ENCODE measurements around the gene IQCK.

DNA sequence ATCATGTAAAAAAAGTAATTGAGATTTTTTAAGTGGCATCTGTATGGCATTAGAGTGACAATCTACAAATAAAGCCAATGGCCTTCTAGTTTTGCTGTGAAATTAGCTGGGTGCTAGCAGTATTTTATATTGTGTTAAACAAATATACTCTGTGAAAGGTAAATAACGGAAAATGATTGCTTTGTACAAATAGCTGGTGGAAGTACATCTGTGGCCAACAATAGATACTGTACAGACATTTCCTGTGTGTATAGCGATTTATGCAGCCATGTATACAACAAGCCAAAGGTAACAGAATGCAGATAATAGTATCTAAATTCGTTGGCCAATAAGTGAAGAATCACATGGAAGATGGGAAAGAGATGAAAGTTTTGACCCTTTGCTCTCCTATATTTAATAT lies 26.6 kb downstream of the IQCK start:
- TF ChIP-seq, protein P1, sequence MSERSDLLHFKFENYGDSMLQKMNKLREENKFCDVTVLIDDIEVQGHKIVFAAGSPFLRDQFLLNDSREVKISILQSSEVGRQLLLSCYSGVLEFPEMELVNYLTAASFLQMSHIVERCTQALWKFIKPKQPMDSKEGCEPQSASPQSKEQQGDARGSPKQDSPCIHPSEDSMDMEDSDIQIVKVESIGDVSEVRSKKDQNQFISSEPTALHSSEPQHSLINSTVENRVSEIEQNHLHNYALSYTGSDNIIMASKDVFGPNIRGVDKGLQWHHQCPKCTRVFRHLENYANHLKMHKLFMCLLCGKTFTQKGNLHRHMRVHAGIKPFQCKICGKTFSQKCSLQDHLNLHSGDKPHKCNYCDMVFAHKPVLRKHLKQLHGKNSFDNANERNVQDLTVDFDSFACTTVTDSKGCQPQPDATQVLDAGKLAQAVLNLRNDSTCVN (tag by site-specific recombination; optimal IDR thresholded peaks at IDR 0.05), result no peak
- TF ChIP-seq, protein P2, sequence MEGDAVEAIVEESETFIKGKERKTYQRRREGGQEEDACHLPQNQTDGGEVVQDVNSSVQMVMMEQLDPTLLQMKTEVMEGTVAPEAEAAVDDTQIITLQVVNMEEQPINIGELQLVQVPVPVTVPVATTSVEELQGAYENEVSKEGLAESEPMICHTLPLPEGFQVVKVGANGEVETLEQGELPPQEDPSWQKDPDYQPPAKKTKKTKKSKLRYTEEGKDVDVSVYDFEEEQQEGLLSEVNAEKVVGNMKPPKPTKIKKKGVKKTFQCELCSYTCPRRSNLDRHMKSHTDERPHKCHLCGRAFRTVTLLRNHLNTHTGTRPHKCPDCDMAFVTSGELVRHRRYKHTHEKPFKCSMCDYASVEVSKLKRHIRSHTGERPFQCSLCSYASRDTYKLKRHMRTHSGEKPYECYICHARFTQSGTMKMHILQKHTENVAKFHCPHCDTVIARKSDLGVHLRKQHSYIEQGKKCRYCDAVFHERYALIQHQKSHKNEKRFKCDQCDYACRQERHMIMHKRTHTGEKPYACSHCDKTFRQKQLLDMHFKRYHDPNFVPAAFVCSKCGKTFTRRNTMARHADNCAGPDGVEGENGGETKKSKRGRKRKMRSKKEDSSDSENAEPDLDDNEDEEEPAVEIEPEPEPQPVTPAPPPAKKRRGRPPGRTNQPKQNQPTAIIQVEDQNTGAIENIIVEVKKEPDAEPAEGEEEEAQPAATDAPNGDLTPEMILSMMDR (tag by site-specific recombination; IDR thresholded peaks at IDR 0.05), result no peak
- TF ChIP-seq ZBTB20 (tag by site-specific recombination; IDR thresholded peaks at IDR 0.05) (no peak), MYNN (tag by site-specific recombination; IDR thresholded peaks at IDR 0.05; ENCODE audit: borderline replicate concordance) (no peak), REPIN1 (tag by site-specific recombination; IDR thresholded peaks at IDR 0.05; ENCODE audit: low read depth) (no peak), IKZF3 (tag by site-specific recombination; IDR thresholded peaks at IDR 0.05) (no peak), SETDB1 (IDR thresholded peaks at IDR 0.05; ENCODE audit: insufficient read length, low read length) (no peak), ZNF121 (tag by site-specific recombination; IDR thresholded peaks at IDR 0.05) (no peak)
- TF ChIP-seq, protein P3, sequence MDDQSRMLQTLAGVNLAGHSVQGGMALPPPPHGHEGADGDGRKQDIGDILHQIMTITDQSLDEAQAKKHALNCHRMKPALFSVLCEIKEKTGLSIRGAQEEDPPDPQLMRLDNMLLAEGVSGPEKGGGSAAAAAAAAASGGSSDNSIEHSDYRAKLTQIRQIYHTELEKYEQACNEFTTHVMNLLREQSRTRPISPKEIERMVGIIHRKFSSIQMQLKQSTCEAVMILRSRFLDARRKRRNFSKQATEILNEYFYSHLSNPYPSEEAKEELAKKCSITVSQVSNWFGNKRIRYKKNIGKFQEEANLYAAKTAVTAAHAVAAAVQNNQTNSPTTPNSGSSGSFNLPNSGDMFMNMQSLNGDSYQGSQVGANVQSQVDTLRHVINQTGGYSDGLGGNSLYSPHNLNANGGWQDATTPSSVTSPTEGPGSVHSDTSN (CRISPR knock-in tag; IDR thresholded peaks at IDR 0.05), result no peak
- TF ChIP-seq, protein P4, sequence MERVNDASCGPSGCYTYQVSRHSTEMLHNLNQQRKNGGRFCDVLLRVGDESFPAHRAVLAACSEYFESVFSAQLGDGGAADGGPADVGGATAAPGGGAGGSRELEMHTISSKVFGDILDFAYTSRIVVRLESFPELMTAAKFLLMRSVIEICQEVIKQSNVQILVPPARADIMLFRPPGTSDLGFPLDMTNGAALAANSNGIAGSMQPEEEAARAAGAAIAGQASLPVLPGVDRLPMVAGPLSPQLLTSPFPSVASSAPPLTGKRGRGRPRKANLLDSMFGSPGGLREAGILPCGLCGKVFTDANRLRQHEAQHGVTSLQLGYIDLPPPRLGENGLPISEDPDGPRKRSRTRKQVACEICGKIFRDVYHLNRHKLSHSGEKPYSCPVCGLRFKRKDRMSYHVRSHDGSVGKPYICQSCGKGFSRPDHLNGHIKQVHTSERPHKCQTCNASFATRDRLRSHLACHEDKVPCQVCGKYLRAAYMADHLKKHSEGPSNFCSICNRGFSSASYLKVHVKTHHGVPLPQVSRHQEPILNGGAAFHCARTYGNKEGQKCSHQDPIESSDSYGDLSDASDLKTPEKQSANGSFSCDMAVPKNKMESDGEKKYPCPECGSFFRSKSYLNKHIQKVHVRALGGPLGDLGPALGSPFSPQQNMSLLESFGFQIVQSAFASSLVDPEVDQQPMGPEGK (tag by site-specific recombination; IDR thresholded peaks at IDR 0.05), result no peak

All from HEK293 (cell line).